Measurements from ENCODE around the gene SECTM1.

The SECTM1 gene

DNA sequence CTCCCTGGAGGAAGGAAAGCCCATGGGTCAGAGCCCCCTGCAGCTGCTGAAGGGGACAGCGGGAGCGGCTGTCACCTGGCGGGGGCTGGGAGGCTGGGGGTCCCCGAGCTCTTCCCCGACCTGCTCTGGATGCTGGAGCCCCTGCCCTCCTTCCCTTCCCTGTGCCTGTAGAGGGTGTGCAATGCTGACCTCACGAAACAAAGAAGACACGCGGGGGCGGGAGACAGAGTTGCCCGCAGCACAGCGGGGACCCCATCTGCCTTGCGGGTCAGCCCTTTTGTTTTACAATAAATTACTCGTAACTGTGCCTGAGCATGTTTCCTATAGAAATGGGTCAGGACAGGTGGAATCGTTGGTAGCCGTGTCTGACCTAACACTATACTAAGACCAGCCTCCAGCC lies 6.3 kb downstream of the SECTM1 start:
- DNase-seq: no peak

DNA sequence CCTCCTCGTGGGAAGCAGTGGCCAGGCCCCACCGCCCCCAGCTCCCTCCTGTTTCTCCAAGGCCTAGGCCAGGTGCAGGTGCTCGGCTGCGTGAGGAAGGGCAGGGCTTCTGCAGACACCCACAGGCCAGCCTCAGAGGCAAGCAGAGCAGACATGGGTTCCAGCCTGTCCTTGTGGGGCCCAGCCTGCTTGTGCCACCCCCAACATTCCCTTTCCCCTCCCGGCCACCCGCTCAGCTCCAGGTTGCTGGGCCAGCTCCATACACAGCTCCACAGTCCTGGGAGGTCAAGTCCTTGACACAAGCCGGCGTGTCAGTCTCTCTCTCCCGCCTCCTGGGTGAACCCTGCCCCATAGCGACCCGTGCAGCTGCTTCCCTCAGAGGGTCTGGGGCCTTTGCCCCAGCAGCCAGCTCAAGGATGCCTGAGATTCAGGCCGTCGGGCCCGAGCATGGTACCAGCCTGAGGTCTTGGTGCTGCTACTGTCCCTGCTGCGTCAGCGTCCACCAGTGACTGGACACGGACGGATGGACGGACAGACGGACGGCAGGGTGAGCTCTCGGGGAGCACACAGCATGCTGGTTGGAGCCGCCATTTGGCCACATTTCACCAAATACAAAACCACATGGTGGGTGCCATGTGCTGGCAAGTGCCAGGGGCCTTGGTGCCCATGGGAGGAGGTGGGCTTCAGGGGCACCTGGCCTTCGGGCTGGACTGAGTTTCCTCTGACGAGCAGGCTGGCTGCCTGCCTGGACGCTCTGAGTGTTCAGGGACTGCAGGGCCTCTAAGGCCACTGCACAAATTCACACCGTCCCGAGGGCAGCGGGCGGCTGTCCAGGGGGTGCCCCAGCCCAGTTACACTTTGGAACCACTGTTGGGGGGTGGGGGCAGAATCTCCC lies 8.0 kb downstream of the SECTM1 start:
- DNase-seq: no peak

DNA sequence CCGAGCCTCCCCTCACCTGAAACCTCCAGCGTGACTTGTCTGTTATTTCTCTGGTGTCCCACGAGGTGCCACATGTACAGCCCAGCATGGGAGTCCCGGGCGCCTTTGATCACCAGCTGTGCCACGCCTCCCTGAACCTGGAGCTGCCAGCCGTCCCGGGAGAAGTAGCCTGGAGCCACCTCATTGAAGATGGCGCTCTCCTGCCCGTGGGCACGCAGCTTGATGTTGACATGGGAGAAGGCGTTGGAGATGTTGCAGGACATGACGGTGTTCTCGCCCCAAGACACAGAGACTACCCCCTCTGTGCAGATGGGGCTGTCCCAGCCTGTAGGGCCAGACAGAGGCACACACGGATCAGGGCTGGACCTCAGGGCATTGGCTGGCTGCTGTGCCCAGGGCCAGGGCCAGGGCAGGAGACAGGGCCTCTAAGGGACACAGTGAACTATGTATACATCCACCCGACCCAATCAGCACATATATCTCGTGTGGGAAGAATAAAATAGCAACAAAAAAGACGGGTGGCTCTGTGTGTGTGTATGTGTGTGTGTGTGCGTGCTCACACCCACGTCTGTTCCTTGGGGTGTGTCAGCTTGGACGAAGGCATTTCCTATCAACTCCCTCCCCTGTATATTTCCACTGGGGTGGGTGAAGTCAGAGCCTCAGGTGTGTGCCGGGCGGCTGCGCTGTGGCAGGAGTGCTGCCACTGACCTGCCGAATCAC lies 8.8 kb downstream of the SECTM1 start:
- DNase-seq: no peak

DNA sequence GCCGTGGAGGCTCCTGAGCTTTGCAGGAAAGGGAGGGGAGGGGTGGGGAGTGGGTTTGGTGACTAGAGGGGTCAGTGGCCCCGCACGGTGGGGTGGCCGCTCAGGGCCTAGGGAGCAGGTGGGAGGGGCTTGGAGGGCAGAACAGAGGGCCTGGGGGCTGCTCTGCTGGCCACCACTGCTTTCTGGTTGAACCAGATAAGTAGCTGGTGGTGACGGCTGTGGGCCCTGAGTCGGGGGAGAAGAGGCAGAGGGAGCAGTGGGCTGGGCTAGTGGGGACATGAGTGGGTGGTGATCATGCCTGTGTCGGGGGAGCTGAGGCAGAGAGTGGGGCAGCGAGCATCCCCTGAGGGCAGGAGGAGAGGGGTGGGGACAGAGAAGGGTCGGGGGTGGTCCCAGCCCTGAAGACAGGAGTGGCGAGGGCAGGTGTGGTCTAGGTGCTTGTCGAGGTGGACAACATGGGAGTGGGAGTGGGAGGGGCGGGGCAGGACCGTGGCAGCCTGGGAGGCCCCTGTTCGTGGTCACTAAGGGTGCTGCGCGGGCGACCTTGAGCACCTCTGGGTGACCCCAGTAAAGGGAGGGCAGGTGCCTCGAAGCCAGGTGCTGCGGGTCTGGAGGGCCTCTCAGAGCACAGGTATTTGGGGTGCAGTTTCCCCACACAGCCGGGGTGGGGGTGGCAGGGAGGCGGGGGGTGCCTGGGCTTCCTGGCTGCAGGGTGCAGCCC lies 9.9 kb downstream of the SECTM1 start:
- no peak for DNase-seq

DNA sequence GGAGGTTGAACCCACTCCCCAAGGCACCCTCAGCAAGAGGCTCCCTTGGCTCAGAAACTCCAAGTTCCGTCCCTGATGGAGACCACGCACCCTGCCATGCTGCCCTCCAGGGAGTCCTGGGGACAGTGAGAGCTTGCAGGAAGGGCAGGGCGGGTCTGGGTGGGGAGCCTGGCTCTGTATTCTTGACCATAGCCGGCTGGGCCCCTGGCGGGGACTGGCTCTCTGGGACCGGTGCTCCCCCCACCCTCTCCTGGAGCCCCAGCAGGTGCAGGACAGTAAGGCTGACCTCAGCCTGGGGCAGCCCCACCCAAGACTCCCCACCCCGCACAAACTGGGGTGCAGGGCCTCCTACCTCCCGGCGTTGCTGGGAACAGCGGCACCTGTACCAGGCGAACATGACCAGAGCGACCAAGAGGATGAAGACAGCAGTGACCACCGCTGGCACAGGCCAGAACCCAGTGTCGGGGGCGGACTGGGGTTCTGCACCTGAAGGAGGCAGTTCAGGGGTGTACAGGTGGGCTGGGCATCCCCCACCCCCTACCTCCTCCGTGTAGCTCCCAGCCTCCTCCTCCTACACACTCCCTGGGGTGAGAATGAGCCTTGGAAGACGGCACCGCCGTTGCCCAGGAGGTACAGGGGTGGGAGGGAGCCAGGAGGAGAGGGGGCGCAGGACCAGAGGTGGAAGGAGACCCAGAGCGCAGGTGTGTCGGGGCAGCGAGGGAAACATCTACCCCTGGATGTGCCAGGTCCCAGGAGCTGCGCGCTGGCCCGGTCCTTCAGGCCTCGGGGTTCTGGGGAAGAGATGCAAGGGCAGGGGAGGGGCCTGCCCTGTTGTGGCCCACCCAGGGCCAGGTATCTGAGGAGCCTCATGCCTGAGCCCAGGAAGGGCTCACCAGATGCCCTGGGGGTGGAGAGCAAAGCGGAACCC lies 10.8 kb downstream of the SECTM1 start:
- DNase-seq: no peak

DNA sequence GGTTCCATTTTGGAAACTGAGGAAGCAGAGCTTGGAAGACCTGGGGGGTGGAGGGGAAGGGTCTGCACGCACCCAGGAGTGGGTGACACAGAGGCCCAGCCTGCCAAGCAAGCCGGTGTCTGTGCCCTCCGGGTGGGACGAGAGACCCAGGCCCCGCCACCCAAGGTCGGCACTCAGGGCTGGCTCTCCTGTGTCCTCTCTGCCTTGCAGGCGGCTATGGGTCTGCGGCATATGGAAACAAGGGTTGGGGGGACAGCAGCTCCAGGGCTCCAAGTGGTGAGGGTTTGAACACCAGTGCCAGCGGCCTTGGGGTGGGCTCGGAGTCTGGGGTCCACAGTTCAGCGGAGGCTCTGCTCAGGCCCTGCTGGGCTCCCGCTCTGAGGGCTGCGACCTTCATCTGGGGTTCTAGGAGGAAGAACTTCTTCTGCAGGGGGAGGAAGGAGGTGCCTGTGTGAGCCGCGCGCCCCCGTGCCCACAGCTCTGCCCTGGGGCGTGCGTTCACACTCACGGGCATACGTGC lies 11.6 kb downstream of the SECTM1 start:
- DNase-seq: no peak

DNA sequence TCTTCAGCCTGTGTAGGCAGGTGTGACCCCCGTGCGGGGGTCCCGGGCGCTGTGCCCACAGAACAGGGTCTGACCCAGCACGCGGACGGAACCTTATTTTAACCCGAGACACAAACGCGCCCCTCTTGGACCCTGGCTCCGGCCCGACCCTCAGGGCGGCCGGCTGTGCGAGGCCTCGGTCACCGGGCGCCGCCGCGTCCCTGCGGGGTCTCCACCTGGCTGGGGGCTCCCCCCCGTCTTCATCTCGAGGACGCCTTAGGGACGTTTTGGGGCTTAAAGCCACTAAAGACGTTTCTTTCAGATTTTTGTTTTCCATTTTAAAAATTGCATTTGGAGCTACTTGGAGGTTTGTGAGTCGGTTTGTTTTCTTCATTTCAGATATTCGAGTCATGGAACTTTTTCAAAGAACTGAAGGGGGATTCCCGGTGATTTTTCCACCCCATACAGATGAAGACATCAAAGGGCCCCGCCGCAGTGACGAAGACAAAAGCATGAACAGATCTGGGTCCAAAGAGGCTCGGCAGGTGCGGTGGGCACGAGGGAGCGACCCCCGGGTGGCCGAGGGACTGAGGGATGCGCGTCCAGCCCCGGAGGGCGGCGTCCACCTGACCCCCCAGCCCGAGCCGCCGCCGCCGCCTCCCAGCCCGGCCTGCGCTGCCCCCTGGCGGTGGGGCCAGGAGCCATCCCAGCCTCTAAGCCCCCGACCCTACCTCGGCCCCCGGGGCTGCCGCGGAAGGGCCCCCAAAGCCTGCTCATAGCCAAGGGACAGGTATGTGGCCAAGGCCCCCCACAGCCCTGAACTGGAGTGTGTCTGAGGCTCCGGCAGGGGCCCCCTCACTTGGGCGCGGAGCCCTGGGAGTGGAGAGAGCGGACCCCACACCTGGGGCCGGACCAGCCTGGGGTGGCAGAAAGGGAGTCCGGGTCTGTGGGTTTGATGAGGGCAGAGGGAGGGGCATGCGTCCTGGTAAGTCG lies 12.3 kb downstream of the SECTM1 start:
- DNase-seq: no peak

DNA sequence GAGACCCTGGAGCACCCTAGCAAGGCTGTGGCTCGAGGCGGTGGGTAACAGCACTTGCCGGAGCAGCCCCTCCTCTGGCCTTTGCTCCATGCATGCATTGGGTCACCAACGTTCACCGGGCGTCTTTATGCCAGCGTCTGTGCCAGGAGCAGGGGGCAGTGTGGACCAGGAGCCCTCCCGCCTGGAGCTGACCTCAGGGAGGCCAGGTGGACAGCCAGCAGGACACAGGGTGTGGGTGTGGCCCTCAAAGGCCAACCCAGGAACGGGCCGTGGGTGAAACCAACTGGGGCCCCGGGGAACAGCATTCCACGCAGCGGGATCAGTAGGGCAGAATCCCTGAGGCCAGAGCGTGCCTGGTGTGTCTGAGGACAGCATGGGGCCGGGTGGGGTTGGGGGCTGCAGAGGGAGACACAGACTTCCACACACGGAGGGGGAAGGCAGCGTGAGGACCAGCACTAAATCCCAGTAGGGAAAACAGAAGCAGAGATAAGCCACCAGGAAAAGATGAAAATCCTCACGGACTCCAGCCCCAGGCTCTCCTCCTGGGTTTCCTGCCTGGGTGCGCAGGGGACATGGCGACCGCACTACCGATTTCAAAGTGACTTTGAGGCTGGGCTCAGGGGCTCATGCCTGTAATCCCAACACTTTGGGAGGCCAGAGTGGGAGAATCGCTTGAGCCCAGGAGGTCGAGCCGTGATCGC lies 13.3 kb downstream of the SECTM1 start:
- DNase-seq: no peak

DNA sequence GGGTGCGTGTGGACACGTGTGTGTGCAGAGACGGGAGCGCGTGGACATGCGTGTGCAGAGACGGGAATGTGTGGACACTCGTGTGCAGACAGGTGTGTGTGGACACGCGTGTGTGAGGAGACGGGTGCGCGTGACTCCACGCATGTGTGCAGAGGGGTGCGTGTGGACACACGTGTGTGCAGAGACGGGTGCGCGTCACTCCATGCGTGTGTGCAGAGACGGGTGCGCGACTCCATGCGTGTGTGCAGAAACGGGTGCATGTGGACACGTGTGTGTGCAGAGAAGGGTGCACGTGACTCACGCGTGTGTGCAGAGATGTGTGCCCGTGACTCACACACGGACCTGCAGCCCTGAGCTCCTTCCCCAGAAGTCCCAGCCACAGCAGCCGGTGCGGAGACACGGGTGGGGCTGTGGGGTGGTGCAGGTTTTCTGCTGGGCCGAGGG lies 13.9 kb downstream of the SECTM1 start:
- DNase-seq: no peak

DNA sequence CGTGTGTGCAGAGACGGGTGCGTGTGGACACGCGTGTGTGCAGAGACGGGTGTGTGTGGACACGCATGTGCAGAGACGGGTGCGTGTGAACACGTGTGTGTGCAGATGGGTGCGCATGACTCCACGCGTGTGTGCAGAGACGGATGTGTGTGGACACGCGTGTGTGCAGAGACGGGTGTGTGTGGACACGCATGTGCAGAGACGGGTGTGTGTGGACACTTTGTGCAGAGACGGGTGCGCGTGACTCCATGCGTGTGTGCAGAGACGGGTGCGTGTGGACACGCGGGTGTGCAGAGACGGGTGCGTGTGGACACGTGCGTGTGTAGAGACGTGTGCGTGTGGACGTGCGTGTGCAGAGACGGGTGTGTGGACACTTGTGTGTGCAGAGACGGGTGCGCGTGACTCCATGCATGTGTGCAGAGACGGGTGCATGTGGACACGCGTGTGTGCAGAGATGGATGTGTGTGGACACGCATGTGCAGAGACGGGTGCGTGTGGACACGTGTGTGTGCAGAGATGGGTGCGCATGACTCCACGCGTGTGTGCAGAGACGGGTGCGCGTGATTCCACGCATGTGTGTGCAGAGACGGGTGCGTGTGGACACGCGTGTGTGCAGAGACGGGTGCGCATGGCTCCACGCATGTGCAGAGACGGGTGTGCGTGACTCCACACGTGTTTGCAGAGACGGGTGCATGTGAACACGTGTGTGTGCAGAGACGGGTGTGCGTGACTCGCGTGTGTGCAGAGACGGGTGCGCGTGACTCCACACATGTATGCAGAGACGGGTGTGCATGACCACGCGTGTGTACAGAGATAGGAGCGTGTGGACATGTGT lies 14.6 kb downstream of the SECTM1 start:
- DNase-seq: no peak

DNA sequence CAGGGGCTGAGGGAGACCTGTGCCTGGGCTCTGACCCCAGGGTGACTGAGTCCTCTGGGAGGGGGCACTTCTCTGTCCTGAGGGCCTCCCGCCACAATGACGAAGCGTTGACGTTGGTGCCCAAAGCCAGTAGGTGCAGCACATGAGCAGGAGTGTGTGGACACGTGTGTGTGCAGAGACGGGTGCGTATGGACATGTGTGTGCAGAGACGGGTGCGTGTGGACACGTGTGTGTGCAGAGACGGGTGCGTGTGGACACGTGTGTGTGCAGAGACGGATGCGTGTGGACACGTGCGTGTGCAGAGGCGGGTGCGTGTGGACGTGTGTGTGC lies 15.4 kb downstream of the SECTM1 start:
- no peak for DNase-seq

DNA sequence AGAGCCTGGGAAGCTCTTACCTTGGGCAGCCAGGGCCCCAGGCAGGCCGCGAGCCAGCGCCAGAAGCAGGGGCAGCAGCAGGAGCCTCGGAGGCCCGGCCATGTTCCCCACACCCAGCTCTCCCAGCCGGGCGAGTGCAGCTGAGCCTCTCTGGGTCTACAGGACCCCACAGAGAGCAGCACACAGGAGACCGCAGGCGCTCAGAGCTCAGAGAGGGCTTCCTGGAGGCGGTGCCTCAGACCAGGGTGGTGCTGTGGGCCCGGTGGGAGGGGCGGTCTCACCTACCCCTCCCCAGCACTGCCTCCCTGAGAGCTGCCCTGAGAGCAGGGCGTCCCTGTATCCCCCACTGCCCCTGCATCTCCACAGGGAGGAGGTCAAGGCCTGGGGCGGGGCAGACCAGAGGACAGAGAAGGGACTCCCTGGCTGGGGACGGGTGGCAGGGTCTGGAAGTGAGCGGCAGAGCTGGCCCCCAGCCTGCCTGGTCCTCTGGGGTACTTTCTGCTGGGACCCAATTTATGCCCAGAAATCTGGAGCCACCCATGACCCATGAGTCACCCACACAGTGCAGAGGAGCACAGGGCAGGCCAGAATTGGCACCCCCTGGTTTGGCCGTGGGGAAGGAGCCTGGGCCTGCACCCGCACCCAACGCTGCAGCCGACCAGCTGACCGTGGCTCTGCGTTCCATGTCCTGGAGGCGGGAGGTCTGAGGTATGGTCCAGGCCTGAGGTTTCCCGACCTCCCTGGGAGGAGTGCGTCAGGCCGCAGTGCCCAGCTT lies 16.0 kb downstream of the SECTM1 start, which contains the start of gene CD7:
TSS of gene CD7 (minus strand) at position 215 of the 775 bp plus-strand sequence. CDS start at position 102, 113 bp downstream.
- DNase-seq: no peak

DNA sequence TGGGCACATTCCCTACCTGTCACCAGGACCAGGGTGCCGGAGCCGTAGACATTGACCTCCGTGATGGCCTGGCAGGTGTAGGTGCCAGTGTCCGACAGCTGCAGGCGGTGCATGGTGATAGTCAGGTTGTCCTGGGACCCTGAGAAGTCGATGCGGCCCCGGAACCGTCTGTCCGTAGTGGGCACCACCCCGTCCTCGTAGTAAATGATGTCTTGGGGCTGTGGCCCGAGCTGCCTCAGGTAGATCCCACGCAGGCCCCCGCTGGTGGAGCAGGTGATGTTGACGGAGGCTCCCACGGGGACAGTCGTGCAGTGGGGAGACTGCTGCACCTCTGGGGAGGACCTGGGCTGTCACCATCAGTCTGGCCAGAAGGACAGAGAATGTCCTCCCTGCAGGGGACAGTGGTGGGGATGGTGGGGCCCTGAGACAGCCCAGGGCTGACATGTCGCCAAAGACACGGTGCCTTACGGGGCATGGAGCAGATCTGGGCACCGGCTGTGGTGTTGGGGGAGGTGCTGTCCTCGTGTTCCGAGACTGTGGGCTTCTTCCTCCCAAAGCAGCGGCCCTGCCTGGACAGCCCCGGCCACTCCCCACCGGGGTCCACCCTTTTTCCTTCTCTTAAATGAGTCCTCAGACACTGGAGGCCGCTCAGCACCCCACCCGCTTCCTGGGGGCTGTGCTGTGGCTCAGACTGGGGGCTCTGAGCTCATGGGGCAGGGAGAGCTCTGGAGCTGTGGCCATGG lies 16.7 kb downstream of the SECTM1 start:
- no peak for DNase-seq

DNA sequence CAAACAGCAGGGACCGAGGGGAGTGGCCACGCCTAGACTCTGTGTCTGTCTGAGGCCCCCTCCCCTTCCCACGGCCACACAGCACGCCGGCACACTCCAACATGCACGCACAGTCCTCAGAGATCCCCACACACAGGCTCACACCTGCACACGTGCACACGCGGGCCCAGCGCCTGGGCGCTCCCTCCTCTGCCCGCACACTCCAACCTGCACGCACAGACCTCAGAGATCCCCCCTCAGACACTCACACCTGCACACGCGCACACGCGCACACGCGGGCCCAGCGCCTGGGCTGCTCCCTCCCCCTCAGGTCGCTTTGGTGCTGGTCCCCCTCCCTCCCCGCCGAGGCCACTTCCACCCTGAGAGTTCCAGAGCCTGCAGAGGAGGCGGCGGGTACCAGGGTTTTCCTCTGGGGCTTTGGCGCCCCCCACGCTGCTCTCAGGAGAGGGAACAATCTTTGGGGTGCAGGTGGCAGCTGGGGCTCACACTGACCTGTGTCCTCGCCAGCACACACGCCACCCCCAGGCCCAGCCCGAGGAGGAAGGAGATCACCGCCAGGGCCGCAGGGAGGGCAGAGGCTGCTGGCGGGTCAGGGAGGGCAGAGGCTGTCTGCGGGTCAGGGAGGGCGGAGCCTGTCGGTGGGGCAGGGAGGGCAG lies 17.7 kb downstream of the SECTM1 start:
- no peak for DNase-seq

DNA sequence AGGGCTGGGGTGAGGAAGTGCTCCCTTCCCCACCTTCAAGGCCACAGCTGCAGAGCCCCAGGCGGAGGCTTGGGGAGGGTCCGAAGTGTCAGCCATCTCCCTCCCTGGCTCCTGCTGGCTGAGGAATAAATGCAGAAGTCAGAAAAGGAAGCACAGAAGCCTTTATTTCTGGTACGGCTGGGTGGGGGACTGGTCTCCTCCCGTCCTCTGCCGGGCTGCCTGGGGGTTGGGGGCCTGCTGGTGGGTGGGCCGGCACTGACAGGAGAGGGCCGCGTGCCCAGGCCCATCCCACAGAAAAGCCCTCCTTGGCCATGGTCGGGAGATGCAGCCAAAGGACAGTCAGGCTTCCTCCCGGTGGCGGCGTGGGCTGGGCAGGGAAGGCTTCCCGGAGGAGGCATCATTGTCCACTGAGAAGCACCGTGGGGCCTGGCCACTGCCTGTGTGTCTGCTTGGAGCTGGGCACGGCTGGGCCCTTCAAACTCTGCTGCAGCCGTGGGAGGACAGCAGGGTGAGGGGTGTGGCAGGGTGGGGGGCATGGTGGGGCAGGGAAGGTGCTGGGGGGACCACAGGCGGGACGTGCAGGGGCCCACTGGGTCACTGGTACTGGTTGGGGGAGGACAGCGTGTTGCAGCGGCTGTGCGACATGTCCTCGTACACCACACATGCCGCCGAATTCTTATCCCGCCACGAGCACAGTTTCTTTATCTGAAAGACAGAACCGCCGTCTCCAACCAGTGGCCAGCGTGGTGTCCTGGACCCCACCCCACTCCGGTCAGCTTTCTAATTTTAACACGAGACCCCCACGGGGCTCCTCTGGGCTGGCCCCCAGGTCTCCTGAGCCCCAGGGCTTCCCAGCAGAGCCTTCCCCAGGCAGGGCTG lies 18.6 kb downstream of the SECTM1 start:
- DNase-seq: no peak

All from hematopoietic multipotent progenitor cell treated with erythropoietin and hydrocortisone succinate and interleukin-3 and kit ligand, for 8 days (in vitro differentiated cells).